GM21529 (cell line): Measurements from ENCODE around the gene RFX3.
A peak's percentile ranks its signal among the peaks of the same experiment; 100 is the strongest.

Experiments
- ATAC-seq: cut with Tn5 transposase; IDR thresholded peaks from one replicate; pipeline ENCODE4 v1.9.1; 2021; ENCODE audit not compliant: unreplicated experiment

RFX3 gene

DNA sequence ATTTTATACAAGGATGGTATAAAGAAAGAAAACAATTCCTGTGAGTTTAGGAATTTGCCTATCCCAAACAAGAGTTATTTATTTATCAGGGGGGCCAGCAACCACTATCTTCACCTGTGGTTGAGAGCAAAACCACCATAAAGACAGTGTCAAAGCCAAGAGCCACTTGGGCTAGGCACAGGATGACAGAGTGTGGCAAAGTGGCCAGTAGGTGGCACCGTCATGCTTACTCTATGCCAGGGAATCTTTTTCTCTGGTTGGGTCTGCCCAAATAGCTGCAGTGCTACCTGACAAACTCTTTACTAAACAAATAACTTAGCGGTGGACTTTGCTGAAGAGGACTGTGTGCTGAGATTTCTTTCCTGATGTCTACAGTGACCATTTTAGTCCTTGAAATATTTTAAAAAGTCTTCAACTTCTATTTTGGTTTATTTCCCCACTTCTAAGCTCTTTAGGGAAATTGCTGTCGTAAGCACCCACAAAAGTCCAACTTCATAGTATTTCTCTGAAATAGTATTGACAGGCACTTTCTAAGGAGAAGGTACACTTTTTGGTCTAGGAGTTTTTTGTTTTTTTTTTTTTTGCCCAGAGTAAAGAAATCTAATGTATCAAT, 285.0 kb downstream of the RFX3 start:
- peak; percentile 94 for ATAC-seq

DNA sequence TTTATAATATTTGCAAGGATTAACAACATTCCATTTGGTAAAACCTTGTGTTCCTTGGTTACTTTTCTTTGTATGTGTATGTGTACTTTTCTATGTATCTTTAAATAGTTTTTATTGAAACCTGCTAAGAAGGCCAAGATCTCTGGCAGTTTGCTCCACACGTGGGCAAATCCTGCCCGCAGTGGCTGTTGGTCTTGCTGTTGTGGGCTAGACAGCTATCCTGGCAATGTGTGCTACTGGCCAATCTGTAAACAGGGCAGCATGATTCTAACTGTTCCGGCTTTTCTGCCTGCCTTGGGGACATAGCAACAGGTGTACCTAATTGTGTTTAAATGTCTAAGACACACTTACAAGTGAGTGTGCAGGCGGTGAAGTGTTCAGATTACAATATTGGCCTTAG, 286.6 kb downstream of the RFX3 start:
- no peak for ATAC-seq

DNA sequence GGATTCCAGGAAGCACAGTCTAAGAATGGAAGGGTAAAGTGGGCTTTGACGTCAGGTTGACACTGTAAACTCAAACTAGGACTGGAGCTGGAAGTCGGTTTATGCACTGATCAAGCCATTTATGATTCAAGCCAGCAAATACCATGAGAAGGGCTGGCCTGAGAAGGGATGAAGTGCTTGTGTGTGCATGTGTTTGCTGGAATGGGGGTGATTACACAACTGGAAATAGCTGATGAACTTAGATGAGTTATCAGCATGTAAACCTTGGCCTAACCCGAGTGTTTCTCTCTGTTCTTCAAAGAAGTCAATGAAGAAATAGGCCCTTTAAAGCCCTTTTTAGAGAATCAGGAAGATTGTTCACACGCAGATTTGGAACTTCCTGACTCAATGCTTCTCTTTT, 287.6 kb downstream of the RFX3 start:
- no peak for ATAC-seq

DNA sequence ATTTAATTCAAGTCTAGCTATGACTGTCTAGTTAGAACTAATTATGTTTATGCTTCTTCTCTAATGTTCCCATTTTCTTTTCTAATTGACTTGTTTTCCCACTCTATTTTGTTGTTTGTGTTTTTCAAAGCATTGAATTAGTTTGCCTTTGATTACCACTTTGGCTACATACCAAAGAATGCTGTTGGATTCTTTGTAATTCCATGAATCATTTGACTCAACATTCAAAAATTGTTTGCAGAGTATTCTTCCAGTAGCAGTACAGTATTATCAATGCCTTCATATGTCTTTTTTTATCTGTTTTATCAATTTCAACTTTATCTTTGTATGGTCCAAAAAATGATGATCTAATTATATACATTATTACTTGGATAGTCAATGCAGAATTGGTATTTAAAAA, 288.7 kb downstream of the RFX3 start:
- no peak for ATAC-seq

DNA sequence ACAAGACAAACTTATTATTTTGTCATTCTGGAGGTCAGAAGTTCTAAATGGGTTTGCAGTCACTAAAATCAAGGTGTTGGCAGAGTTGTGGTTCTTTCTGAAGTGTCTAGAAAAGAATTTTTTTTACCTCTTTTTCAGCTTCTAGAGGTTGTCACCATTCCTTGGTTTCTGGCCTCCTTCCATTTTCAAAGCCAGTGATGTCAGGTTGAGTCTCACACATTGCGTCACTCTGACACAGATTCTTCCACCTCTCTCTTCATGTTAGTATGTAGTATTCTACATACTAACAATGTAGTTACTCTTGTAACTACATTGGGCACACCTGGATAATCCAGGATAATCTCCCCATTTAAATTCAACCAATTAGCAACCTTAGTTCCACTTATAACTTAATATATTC, 290.3 kb downstream of the RFX3 start:
- no peak for ATAC-seq

GRCh38 chr9:3224931-3225330, 300.9 kb downstream of the RFX3 start:
- no peak for ATAC-seq

- no peak for ATAC-seq
Measured at GRCh38 chr9:3215658-3216057, 310.1 kb downstream of the RFX3 start.

- ATAC-seq: no peak
Measured at GRCh38 chr9:3214741-3215140, 311.1 kb downstream of the RFX3 start.

DNA sequence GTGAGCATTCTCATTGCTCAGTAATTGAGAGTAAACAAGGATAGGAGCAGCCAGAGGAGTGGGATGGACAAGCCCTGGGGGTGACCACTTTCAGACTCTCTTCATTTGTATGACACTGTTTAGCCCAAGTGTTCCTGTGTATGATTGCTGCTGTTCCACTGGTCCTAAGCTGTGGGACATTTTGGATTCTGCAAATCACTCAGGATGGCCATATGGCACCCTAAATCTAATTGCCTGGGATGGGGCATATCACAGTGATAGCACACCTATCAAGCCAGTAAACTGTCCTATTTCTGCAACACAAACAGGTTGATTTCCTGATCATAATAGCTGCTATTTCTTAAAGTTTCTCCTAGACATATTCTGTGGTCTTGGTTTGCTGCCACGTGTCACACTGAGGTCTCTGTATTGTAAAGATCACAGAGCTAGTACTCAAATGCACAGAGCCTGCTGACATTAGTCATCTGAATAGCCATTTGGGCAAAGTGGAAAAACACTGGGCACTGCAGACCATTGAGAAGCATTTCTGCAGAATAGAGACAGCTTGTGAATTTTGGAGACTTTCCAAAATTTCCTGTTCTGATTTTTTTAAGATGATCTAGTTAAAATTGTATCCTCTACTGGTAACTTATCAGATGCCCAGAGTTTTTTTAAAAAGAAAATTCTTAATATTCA, 320.2 kb downstream of the RFX3 start:
- ATAC-seq: no peak

- ATAC-seq: no peak
Measured at GRCh38 chr9:3200331-3200774, 325.4 kb downstream of the RFX3 start.

GRCh38 chr9:3193791-3194190, 332.0 kb downstream of the RFX3 start:
- no peak for ATAC-seq

GRCh38 chr9:3191715-3192114, 334.1 kb downstream of the RFX3 start:
- ATAC-seq: no peak

- no peak for ATAC-seq
Measured at GRCh38 chr9:3189113-3189861, 336.5 kb downstream of the RFX3 start.

GRCh38 chr9:3186751-3187150, 339.1 kb downstream of the RFX3 start:
- ATAC-seq: no peak

GRCh38 chr9:3181049-3181953, 344.5 kb downstream of the RFX3 start:
- peak; percentile 64 for ATAC-seq

GRCh38 chr9:3180696-3181048, 345.1 kb downstream of the RFX3 start:
- no peak for ATAC-seq

- ATAC-seq: no peak
Measured at GRCh38 chr9:3179711-3180110, 346.1 kb downstream of the RFX3 start.

DNA sequence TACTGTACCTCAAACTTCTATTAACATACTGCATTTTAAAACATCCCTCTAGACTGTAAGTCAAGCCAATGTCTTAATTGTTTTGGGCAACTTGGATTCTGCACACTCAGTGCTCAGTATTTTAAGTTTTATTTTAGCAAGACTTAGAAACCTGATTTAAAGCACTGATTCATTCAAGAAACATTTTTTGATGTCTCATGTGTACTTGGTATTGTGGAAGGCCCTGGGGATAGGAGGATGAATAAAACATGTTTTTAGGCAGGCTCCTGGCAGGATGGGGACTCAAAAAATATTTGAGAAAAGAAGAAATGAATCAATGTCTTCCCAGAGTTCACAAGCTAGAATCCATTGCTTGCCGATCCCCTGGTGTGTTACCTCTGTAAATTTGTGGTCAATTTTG, 347.9 kb downstream of the RFX3 start:
- ATAC-seq: no peak

DNA sequence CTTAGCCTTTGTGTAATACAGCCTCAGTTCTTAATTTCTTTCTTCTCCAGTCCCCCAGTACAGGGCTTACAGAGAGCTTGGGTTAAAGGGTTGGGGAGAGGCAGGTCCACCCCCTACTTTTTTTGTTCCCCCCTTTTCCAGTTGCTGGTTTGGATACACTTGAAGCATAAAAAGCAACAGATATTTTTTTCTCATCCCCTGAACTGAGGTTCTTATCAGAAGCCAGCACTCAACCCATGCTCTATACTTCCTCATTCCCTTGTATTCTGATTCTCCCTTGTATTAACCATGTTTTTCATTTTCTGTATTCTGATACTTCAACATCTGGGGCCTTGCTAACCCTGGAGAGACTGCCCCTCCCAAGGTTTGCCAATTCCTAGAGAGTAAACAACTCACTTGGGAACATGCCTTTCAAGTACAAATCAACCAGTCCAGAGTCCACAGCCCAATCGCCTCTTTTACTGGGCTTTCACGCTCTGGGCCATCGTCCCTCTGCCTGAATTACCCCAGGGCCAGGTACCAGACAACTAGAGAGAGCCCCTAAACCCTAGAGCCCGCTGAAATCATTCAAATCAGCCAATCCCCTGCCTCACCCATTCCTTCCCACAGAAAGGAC, 348.5 kb downstream of the RFX3 start:
- ATAC-seq: no peak

DNA sequence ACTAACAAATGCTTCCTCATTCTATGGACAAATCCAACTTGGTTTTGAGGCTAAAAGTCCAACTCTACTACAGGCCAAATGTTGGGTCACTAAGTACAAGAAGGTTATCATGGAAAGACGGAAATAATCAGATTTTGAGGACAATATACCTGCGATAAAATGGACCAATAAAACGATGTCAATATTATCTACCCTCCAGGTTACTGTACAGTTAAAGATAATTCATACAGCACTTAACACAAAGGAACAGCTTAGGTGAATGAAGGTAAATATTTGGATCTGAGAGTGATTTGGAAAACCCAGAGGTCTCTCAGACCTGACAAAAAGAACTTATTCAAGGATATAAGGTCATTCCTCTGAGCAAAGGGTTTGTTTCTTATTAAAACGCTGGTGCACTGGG, 352.4 kb downstream of the RFX3 start:
- no peak for ATAC-seq

- no peak for ATAC-seq
Measured at GRCh38 chr9:3170819-3171218, 355.0 kb downstream of the RFX3 start.
